Muscle of arm (tissue), 12 donors: ENCODE measurements around the gene KCNK3. TPM values are rescaled to one million over a fixed set of nuclear protein-coding genes. Genes with fewer than 3 reads are reported as not detected.

ENCODE experiments used
- DNase-seq: peaks from one replicate; pipeline ENCODE4 v3.0.0-alpha.2; 2013
- polyA plus RNA-seq, 12 donors: library from polyadenylated mRNA; unstranded; fragments of 120-200 nt; gene quantifications; one replicate each; pipeline ENCODE4 v1.2.1, GENCODE V29; 2013; ENCODE audit not compliant: insufficient read length in 12 of 12

KCNK3 gene
- polyA plus RNA-seq, 12 donors = 0.48 to 5.8 (median 0.92) TPM; not detected in 1

DNA sequence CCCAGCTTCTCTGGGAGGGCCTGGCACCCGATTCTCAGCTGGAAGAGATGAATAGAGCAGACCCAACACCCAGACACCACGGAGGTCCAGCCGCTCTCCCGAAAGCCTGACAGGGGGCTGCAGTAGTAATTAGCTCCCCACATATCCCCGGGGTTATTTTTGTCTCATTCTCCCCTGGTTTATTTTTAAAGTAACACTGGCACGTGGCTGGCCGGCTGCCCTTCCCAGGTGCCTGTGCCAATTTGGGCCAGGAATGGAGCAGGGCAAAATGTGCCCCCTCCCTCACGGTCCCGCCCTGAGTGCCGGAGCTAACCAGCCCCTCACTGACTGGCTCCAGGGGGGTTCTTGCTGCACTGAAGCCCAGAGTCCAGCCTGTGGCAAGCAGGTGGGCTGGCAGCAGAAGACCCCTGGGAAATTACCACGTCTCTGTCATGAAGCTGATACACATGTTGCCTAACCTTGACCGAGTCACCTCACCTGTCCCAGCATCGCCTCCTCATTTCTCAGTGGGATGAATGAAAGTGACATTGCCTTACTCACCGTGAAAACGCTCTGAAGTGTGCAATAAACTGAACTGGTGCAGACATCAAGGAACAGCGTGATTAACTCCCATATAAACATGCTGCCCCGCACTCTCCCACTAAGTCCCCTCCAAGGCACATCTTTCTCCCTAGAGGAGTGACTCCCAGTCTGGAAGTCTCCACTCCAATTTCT, 18.4 kb downstream of the KCNK3 start:
- DNase-seq = no peak

DNA sequence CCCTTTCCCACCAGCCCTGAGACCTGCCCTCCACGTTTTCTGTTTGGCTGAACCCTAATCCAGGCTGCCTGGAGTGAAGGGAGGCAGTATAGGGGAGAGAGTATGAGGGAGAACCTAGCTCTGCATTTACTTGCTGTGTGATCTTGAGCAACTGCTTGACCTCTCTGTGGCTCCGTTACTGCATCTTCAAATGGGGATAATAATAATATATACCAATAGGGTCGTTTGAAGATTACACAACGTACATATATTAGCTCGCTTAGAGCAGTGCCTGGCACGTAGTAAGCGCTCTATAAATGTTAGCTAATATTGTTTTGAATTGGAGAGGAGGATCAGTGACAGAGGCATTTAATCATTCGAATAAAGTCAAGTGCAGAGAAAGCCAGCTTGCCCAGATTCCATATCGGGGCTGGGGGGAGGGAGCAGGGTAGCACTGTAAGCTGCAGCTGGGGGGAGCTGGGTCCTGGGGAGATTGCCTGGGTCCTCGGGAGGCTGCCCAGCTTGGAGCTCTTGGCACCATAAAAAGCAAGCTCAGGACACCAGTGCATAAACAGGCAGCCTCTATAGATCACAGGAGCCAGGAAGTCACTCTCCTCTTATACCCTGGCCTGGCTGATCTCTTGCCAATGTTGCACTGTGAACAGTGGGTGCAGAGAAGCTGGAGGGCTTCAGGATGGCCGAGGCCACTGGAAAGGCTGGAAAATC, 19.1 kb downstream of the KCNK3 start:
- DNase-seq = no peak

DNA sequence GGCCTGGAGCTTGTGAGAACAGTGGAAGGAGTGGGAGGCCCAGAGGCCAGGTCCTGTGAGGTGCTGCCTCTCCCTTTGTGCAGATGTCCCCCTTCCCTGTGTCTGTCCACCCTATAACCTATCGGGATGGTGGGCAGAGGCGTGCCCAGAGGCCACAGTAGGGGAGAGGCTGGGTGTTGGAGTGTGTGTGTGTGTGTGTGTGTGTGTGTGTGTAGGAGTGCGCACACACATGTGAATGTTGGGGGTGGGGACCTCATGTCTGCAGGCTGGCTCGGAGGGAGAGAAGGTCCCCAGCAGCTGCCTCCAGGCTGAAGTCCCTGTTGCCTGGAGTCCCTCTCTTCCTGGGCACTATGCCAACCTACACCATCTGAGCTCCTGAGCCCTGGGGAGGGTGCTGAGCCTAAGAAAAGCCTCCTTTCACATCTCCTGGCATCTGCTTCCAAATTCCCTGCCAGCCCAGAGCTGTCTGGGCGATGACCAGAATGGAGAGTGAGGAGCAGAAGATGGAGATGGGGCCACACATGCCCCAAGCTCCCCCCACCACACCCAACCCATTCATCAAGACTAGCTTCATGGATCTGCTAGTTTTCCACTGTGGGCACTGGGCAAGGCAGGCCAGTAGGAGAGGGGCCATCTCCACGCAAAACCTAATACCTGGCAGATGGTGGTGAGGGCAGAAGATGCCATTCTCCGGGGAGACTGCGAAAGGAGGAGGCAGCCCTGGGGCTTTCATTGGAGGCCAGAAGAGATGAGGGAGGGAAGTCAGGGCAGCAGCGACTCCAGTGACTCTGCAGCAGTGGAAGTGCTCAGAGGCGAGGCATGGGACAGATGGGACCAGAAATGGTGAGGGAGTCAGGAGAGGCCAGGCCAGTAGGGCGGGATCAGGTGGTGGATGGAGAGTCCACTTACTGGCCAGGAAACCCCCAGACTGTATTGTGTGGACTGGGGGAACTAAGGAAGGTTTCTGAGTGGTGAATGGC, 20.3 kb downstream of the KCNK3 start:
- peak; percentile 31 for DNase-seq

DNA sequence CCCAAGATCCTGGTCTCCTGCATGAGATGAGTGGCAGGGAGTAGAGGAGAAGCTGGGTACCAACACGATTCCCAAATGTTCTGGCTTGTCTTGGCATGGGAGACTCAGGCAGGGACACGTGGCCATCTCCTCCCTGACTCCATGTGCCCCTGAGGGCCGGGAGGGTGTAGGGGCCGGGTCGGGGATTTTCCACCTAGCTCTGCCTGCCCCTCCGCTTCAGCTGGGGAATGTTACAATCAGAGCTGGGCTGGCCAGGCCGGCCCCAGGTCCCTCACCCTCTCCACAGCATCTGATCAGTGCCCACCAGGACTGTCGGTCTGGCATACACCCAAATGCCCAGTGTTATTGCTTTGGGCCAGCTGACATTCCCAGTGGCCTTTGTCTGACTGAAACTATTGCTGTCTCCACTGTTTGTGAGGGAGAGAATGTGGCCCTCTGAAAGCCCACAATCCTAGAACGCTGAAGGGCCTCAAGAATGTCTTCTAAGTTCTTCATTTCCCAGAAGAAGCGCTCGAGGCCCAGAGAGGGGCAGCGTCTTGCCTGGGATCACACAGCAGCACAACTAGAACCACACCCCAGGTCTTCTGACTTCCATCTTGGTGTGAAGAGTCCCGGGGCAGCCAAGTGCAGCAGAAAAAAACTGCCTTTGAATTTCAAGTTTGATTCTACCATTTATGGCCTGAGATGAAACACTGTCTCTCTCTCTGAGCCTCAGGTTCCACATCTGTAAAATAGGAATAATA, 23.2 kb downstream of the KCNK3 start:
- DNase-seq = no peak

DNA sequence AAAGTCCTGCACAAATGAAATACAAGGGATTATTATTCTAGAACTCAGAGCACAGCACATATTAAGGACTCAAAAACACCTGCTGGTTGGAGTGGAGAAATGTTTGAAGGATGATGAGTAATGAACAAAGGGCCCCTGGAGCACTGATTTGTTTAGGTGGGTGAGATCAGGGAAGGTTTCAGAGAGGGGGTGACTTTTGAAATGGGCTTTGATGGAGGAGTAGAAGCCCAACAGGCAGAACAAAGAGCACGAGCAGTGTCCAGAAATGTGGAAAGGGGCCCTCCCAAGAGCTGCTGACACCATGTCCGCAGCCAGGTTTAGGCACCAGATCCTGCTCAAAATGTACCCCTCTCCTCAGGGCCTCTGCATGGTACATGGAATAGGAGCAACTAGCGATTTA, 23.8 kb downstream of the KCNK3 start:
- no peak for DNase-seq

DNA sequence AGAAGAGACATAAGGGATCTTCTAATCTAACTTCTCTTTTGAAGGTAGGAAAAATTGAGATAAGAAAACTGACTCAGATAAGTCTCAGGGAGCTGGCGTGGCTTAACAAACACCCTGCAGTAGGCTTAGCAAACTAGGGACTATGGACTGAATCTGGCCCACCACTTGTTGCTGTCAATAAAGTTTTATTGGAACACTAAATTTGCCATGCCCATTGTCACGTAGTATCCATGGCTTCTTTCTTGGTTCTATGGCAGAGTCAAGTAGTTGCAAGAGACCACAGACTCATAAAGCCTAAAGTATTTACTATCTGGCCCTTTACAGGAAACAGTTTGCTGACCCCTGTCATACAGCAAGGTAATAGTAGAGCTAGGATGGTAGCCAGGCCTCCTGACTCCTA, 24.2 kb downstream of the KCNK3 start:
- no peak for DNase-seq

DNA sequence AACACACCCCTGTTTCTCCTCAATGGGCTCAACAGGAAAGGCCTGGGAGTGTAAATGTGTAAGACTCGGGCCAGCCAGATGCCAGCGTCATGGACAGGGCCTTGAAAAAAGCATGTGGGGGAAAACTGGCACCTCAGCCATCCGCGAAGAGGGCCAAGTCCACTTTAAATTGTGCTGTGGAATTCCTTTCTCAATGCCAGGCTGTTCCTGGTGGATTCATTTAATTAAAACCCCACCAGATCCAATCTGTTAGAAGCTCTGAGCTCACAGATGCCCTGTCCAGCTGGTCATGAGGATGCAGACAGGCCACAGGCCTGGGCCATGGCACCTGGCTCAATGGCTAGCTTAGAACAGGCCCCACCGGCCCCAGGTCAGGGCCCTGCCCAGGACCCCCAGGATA, 24.8 kb downstream of the KCNK3 start:
- DNase-seq = no peak

DNA sequence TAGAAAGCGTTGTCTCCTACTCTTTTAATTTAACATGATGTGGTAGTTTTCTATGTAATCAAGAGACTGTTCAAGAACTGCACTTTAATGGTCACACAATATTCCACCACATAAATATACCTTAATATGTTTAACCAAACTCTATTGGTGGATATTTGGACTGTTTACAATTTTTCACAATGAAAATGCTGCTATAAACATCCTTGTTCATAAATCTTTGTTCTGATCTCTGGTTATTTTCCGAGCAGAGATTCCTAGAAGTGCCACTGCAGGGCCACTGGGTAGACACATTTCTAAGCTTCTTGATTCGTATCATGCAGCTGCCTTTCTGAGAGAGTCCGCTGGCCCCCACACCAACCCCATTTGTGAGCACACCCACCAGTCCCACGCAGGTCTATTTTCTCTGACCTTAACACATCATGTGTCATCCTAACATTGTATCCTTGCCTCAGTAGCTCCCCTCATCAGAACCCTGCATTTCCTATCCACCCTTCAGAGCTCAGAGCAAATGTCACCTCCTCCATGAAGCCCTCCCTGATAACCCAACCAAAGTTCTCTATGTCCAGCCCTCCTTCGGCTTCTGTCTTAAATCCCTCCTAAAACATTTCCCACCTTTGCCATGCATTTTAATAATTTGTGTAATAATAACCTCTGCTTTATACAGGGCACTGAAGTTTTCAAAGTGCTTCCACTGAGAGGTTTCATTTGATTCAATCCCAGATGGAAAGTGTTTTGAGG, 26.6 kb downstream of the KCNK3 start:
- no peak for DNase-seq

DNA sequence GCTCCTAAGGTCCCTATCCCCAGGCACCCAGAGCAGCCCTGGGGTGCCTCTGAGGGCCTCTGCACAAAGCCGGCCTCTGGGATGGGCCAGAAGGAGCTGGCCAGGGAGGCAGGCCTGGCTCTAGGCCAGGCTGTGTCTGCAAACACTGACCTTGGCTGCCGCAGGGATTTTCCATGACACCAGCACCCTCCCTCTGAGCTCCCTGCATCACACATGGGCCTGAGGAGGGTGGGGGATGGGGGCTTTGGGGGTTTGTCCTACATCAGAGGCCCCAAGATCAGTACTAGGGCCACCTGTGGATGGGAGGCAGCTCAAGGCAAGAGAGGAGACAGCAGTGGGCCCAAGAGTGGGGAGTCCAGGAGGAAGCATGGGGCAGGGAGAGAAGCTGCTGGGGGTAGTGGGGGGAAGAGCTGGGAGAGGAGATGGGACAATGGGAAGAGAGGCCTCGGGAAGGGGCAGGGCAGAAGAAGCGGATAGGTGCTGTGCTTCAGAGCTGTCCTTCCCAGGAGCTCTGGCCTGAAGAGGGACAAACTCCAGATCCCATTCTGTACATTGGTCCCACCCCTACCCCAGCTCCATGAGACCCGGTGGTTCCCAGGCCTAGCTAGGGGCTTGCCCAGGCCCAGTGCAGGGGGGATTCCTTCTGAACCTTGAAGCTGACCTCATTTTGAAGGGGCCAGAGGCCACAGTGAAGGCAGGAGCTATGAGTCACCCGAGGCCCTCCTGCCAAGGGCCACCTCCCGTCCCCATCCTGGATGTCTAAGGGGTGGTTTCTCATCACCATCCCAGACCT, 28.0 kb downstream of the KCNK3 start:
- peak; percentile 69 for DNase-seq

DNA sequence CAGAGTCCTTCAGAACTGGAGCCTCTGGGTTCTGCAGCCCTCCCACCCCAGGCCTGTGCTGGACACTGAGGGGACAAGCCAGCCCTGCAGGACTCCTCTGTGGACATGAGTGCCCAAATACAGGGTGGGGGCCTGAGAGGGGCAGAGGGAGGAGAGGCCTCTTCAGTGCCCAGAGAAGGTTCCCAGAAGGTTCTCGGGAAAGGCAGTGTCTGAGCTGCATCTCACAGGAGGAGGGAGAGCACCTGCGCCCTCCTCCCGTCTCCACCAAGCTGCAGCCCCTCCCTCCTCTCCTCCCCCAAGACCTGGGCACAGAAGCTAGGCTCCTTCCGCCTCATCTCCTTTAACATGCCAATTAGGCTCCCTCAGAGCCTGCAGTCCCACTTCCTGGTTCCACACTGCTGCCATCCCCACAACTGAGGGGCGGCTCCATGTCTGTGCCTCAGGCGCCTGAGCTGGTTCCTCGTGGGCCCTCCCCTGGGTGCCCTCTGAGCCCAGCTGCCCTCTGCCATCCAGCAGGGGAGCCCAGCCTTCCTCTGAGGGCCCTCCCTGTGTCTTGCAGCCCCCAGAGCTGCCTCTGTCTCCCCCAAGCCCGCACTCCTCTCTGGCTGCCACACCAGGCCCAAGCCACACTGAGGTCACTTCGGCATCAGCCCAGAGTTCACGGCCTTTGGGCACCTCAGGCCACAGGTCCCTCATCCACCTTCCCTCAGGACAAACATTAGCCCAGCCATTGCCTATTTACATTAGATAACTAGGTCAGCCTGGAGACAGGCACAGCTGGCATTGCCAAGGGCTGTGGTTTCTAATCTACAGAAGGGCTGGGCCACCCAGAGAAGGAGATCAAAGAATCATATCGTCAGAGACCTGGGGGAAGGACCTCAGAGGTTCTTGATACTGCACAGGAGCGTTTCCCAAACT, 28.9 kb downstream of the KCNK3 start:
- no peak for DNase-seq

DNA sequence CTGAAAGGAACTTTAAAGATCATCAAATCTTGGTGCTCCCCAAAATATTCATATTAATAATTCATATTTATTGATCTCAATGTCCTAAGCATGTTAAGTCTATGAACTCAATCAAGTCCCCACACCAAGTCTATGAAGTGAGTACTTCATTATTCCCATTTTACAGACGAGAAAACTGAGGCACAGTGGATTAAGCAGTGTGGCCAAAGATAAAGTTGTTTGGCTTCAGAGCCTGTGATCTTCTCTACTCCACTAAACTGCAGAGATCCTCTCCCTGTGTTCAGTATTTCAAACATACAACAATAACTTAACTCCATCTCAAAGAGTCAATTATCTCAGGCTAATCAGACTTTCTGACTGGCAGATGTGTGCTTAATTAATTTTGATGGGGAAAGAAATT, 29.8 kb downstream of the KCNK3 start:
- no peak for DNase-seq

DNA sequence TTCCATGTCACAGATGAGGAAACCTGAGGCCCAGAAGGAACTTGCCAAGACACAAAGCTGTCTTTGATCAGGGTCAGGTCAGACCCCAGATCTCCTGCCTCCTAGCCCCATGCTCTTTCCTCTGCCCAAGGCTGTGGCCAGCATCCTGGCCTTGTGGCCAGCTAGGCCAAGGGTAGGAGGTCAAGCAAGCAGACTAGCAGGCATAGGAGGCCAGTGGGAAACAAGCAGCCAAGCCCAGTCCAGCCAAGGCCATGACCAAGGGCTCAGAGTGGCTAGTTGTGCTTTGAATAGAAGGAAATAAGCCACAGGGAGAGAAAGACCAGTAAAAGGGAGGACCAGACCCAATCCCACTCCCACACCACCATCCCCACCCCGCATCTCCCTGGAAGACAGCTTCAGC, 30.4 kb downstream of the KCNK3 start:
- DNase-seq = no peak

DNA sequence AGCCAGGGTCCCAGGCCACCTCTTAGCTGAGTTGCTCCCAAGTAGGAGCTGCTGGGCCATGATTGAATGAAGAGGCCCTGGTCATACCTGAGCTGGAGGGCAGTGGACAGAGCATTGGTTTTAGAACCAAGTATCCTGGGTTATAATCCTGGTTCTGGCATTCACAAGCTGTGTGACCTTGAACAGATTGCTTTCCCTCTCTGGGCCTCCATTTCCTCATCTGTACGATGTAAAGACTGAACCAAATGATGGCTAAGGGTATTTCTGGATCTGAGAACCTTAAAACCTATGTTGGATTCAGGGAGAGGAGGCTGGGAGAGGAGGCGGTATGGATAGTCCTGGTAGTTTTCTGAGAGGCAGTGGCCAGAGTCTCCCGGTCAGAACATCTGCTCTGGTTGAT, 31.0 kb downstream of the KCNK3 start:
- no peak for DNase-seq

DNA sequence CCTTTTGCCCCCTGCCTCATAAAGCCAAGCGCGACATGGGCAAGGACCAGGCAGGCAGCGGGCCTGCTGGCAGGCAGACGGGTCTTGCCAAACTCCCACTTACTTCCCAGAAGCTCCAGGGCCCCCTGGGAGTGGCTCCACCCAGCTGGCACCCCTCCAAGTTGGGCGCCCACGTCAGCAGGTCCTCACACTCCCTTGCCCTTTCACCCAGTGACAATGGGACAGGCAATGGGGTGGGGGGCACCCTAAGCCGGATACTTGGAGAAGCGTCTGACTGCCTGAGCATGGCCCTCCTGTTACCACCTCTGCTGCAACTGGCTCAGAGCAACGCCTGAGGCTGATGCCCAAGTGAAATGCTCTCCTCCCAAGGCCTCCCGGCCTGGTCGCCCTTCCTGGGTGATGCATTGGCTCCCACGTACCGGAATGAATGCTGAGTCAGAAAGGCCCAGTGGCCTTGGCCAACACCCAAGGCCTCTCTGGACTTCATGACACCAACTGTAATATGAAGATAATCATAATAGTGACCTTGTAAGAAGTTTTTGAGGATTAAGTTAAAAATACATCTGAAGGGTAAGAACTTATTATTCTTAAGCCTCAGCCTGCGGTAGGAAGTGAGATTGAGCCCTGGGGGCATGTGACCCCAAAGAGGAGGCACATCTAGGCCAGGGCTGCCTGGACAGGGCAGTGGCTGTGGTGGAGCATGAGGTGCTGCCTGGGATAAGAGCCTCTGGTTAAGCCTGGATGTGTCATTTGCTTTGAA, 31.6 kb downstream of the KCNK3 start:
- no peak for DNase-seq

DNA sequence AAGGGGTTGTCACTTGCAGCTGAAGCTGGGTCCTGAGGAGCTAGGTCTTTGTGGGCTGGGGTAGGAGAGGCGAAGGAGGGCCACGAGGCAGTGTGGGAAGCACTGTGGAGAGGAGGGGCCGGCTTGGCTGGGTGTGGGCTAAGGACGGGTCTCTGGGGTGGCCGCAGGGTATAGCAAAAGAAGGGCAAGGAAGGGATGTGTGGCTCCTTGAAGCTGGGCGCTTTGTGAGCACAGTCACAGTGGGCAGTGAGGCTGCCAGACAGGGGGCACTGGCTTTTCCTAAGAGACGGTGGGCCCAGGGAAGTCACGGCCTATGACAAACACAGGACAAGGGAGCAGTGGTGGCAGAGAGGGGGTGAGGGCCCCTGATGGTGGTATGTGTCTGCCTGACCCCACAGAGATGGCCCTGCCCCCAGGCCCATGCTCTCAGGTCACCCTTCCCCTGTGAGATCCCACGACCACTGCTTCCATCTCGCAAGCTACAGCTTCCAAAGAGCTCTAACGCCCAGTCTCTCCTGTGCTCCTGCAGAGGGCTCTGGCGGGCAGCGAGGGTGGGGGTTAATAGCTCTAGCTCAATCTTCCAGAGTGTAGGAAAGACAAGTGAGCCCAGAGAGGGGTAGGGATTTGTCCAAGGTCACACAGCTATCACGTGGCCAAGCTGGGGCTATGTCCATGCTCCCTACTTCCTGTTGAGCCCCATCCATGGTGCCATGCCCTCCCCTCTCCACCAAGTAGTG, 32.4 kb downstream of the KCNK3 start:
- DNase-seq = no peak

DNA sequence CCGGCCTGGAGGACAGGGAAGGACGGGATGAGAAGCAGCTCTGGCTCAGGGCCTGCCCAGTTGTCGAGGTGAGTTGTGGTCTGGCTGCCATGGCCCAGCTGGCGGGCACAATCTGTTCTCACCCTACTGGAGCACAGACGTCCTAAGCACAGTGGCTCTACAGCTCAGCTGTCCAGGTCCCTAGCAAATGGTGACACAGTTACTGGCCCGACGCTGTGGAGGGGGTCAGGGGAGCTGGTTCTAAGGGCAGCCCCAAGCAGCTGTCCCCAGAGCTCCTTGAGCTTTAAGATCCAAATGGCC, 32.9 kb downstream of the KCNK3 start:
- peak; percentile 15 for DNase-seq

DNA sequence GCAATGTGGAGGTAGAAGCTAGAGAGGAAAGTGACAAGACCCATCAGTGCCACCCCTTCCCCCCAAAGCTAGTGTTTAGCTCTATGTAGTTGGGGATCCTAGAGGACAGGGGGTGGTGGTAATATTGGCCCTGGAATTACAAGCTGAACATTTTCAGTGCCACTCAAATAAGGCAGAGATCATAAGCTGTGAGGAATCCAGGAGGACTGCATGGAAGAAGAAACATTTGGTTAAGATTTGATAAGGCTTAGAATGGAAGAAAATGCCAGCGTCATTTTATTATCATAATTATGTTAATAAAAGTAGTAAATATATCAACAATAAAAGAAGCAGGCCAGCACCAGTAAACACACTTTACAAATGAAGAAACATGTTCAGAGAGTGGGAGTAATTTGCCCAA, 33.7 kb downstream of the KCNK3 start:
- DNase-seq = no peak
